HepG2 (cell line): Measurements from ENCODE around the gene MYH16. TPM values are rescaled to one million over a fixed set of nuclear protein-coding genes. Genes with fewer than 3 reads are reported as not detected.

Experiments used
- ATAC-seq: fragments of 200-7000 bp; cut with Tn5 transposase; 3 replicates; pipeline ENCODE4 v1.9.1; 2020; ENCODE audit warnings: mild to moderate bottlenecking, moderate library complexity
- BruUV-seq: library from RNA; stranded (reverse); fragments of 400-500 nt; replicated peaks from 2 replicates; lab custom pipeline; 2021; lab: Mats Ljungman, UMichigan
- CTCF ChIA-PET: fragments of 300-600 bp; formaldehyde crosslinking; extraction: SDS; loops from one replicate; lab custom pipeline; 2021; ENCODE audit warnings: low total read pairs, inconsistent platforms, low intra/inter-chr PET ratio; lab: Yijun Ruan, JAX
- POLR2A ChIA-PET: fragments of 350-600 bp; sonication (Branson Sonifier 250); formaldehyde crosslinking; loops from one replicate; lab custom pipeline; 2020; ENCODE audit warnings: antibody characterized with exemption, inconsistent platforms; lab: Yijun Ruan, JAX
- DNase-seq: peaks from one replicate; pipeline ENCODE4 v3.0.0-alpha.2; 2015; ENCODE audit warnings: low spot score
- FAIRE-seq: peaks from 3 replicates; lab custom pipeline; 2011; peaks lifted over from hg19 to GRCh38; lab: Jason Lieb, UNC
- H2AFZ ChIP-seq: one replicate; pipeline ENCODE4 v1.6.1; 2011; ENCODE audit warnings: low read length, inconsistent platforms
- H3K27ac ChIP-seq: fragments of 300-600 bp; 3 replicates; pipeline ENCODE4 v1.8.0; 2011; ENCODE audit warnings: mixed run types, mild to moderate bottlenecking, mixed read lengths, low read length, inconsistent platforms; ENCODE audit not compliant: insufficient read depth; ENCODE audit errors: extremely low read length
- H3K27me3 ChIP-seq, 2 experiments: fragments of 200-600 bp in 1 of 2; 2 replicates in 1 of 2; 3 replicates in 1 of 2; pipeline versions ENCODE4 v1.6.0 to v1.8.0; 2011; ENCODE audit warnings: low read length in 2 of 2, mild to moderate bottlenecking in 2 of 2, moderate library complexity in 2 of 2, inconsistent platforms in 1 of 2; ENCODE audit not compliant: insufficient read depth in 2 of 2, control insufficient read depth in 1 of 2
- H3K36me3 ChIP-seq, 2 experiments: fragments of 200-600 bp in 1 of 2; replicated peaks in 1 of 2; 2 replicates in 1 of 2; 3 replicates in 1 of 2; pipeline versions ENCODE4 v1.5.1 to v1.8.0; 2011; ENCODE audit warnings: low read length in 2 of 2, inconsistent platforms in 1 of 2; ENCODE audit not compliant: insufficient read depth in 2 of 2, control insufficient read depth in 1 of 2
- H3K4me1 ChIP-seq: 2 replicates; pipeline ENCODE4 v1.5.1; 2012; ENCODE audit warnings: low read length, inconsistent platforms; ENCODE audit not compliant: insufficient read depth
- H3K4me2 ChIP-seq: 2 replicates; pipeline ENCODE4 v1.6.0; 2011; ENCODE audit warnings: low read depth, low read length, inconsistent platforms
- H3K4me3 ChIP-seq, 3 experiments: fragments of 200-600 bp in 1 of 3; sonication (generic), shearing (Covaris generic) in 1 of 3; replicated peaks in 1 of 3; 2 replicates each; pipeline ENCODE4 v1.5.1; 2011 to 2016; ENCODE audit warnings: low read length in 3 of 3, inconsistent platforms in 2 of 3, low read depth in 2 of 3, mild to moderate bottlenecking in 2 of 3, control low read depth in 1 of 3, mixed read lengths in 1 of 3; ENCODE audit not compliant: insufficient read depth in 1 of 3
- H3K79me2 ChIP-seq: one replicate; pipeline ENCODE4 v1.6.1; 2011; ENCODE audit warnings: low read length, inconsistent platforms; ENCODE audit not compliant: insufficient read depth
- H3K9ac ChIP-seq: 2 replicates; pipeline ENCODE4 v1.6.0; 2011; ENCODE audit warnings: mild to moderate bottlenecking, low read depth, low read length, inconsistent platforms; ENCODE audit not compliant: insufficient read depth
- H3K9me3 ChIP-seq: 2 replicates; pipeline ENCODE4 v1.5.1; 2012; ENCODE audit warnings: mild to moderate bottlenecking, low read length
- H4K20me1 ChIP-seq: 2 replicates; pipeline ENCODE4 v1.6.0; 2011; ENCODE audit warnings: inconsistent platforms, mild to moderate bottlenecking, low read length, moderate library complexity; ENCODE audit not compliant: insufficient read depth
- ATF6 ChIP-seq: sonication (generic); formaldehyde crosslinking; conservative IDR thresholded peaks from 2 replicates; pipeline ENCODE4 v1.4.0; 2020; ENCODE audit warnings: missing genetic modification reagents
- BRD4 ChIP-seq: sonication (generic); formaldehyde crosslinking; IDR thresholded peaks from 2 replicates; pipeline ENCODE4 v1.4.0; 2020; ENCODE audit warnings: missing genetic modification reagents
- KLF13 ChIP-seq: sonication (generic); formaldehyde crosslinking; IDR thresholded peaks from 2 replicates; pipeline ENCODE4 v1.4.0; 2020; ENCODE audit warnings: mild to moderate bottlenecking, missing genetic modification reagents
- MAFG ChIP-seq: sonication (generic); formaldehyde crosslinking; IDR thresholded peaks from 2 replicates; pipeline ENCODE4 v1.5.1; 2020; ENCODE audit warnings: mild to moderate bottlenecking, missing genetic modification reagents
- MTA1 ChIP-seq: sonication (generic); formaldehyde crosslinking; IDR thresholded peaks from 2 replicates; pipeline ENCODE4 v1.4.0; 2020; ENCODE audit warnings: missing genetic modification reagents, mild to moderate bottlenecking, borderline replicate concordance
- RFXANK ChIP-seq: IDR thresholded peaks from 2 replicates; pipeline ENCODE4 v1.6.1; 2016
- ZNF280D ChIP-seq: sonication (generic); formaldehyde crosslinking; IDR thresholded peaks from 2 replicates; pipeline ENCODE4 v1.5.1; 2020; ENCODE audit warnings: mild to moderate bottlenecking, missing genetic modification reagents
- ZNF329 ChIP-seq: sonication (generic); formaldehyde crosslinking; IDR thresholded peaks from 2 replicates; pipeline ENCODE4 v1.9.0; 2021; ENCODE audit warnings: low read depth, mild to moderate bottlenecking, missing genetic modification reagents
- ZNF652 ChIP-seq: IDR thresholded peaks from 2 replicates; pipeline ENCODE4 v1.6.1; 2016; ENCODE audit warnings: low read depth, borderline replicate concordance
- ZNF672 ChIP-seq: sonication (generic); formaldehyde crosslinking; IDR thresholded peaks from 2 replicates; pipeline ENCODE4 v1.8.1; 2022; ENCODE audit warnings: missing genetic modification reagents
- ZNF878 ChIP-seq: sonication (generic); formaldehyde crosslinking; IDR thresholded peaks from 2 replicates; pipeline ENCODE4 v1.8.1; 2023; ENCODE audit warnings: mild to moderate bottlenecking, missing genetic modification reagents, moderate library complexity
- WGBS: methylation state at CpG from one replicate; pipeline ENCODE4 v1.1.6; 2017; ENCODE audit warnings: low lambda C conversion rate; 5-methylcytosine and 5-hydroxymethylcytosine counted together
- in situ Hi-C: cut with HindIII; loops from 2 replicates; pipeline ENCODE4 v1.10.0; 2017; ENCODE audit warnings: low pct_unique_long_range_greater_than_20kb; ENCODE audit not compliant: extremely low pct_ligation_motif_present
- intact Hi-C: fragments of 100-400 bp; cut with micrococcal nuclease; formaldehyde crosslinking; loops from one replicate; pipeline ENCODE4 v1.10.0; 2022; ENCODE audit not compliant: unreplicated experiment
- polyA plus RNA-seq, 8 experiments: library from polyadenylated mRNA; depleted of rRNA in 3 of 8; stranded (reverse) in 7 of 8; unstranded in 1 of 8; fragments of >200 nt; fragmentation: Illumina TruSeq in 4 of 8; extraction: Trizol in 4 of 8; gene quantifications; 2 replicates each; pipeline versions ENCODE4 v1.2.1 to v1.2.3, GENCODE V29; 2011 to 2016; ENCODE audit warnings: low read depth in 4 of 8, missing spikeins in 1 of 8, mixed read lengths in 1 of 8; ENCODE audit not compliant: insufficient read depth in 1 of 8
- total RNA-seq, 5 experiments: library from RNA; depleted of rRNA; stranded (reverse); fragments of >200 nt; fragmentation: Illumina TruSeq; extraction: Trizol; gene quantifications; 2 replicates each; pipeline ENCODE4 v1.2.3, GENCODE V29; 2016; ENCODE audit warnings: low read depth in 1 of 5
- TF ChIP-seq, protein P1 (sequence below): sonication (generic); formaldehyde crosslinking; IDR thresholded peaks from 2 replicates; pipeline ENCODE4 v1.5.1; 2020; ENCODE audit warnings: mild to moderate bottlenecking, missing genetic modification reagents, borderline replicate concordance
- TF ChIP-seq, protein P2 (sequence below): sonication (generic); formaldehyde crosslinking; IDR thresholded peaks from 2 replicates; pipeline ENCODE4 v1.9.0; 2022; ENCODE audit warnings: low read depth, missing genetic modification reagents
- TF ChIP-seq, protein P3 (sequence below): sonication (generic); formaldehyde crosslinking; IDR thresholded peaks from 2 replicates; pipeline ENCODE4 v1.4.0; 2020; ENCODE audit warnings: missing genetic modification reagents; ENCODE audit errors: not compliant biosample characterization

Gene MYH16
- total and polyA plus RNA-seq, 2 of the 13 experiments (the other 11 are each of a cell fraction or from before 2014, with no cell fraction given): 0.05 to 0.15 TPM

GRCh38 chr7:99248391-99249095, 24.1 kb upstream of the MYH16 start:
- BruUV-seq: no TSS peak
- DNase-seq: no peak
- ChIA-PET CTCF (no interaction called here), POLR2A (no interaction called here)
- intact Hi-C loops (no loop called here), in situ Hi-C loops (no loop called here)
- no peak for ATAC-seq
- H4K20me1 ChIP-seq: no peaks in the 10 kb centered on the region
- no peaks in the 10 kb centered on the region for H3K79me2 ChIP-seq
- FAIRE-seq: no peak
- WGBS: 57% methylated on average over 9 of the region's 10 CpGs
- H3K4me2 ChIP-seq: no peak overlapping the region
- H3K4me1 ChIP-seq: no peaks in the 10 kb centered on the region; the same call in 1 of the 2 replicates
- no peaks in the 10 kb centered on the region; a peak in 2 of 5 replicates for H3K27me3 ChIP-seq
- H2AFZ ChIP-seq: no peak overlapping the region
- no peaks in the 10 kb centered on the region for H3K36me3 ChIP-seq
- no peak overlapping the region for H3K27ac ChIP-seq
- no peaks in the 10 kb centered on the region for H3K9me3 ChIP-seq
- no peak overlapping the region for H3K9ac ChIP-seq
- H3K4me3 ChIP-seq: no peak overlapping the region
- TF ChIP-seq ZNF280D (CRISPR knock-in tag): no peak
- TF ChIP-seq, protein P1, sequence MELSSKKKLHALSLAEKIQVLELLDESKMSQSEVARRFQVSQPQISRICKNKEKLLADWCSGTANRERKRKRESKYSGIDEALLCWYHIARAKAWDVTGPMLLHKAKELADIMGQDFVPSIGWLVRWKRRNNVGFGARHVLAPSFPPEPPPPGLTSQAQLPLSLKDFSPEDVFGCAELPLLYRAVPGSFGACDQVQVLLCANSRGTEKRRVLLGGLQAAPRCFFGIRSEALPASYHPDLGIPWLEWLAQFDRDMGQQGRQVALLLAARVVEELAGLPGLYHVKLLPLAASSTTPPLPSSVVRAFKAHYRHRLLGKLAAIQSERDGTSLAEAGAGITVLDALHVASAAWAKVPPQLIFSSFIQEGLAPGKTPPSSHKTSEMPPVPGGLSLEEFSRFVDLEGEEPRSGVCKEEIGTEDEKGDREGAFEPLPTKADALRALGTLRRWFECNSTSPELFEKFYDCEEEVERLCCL: no peak
- TF ChIP-seq KLF13 (CRISPR knock-in tag): no peak
- TF ChIP-seq, protein P2, sequence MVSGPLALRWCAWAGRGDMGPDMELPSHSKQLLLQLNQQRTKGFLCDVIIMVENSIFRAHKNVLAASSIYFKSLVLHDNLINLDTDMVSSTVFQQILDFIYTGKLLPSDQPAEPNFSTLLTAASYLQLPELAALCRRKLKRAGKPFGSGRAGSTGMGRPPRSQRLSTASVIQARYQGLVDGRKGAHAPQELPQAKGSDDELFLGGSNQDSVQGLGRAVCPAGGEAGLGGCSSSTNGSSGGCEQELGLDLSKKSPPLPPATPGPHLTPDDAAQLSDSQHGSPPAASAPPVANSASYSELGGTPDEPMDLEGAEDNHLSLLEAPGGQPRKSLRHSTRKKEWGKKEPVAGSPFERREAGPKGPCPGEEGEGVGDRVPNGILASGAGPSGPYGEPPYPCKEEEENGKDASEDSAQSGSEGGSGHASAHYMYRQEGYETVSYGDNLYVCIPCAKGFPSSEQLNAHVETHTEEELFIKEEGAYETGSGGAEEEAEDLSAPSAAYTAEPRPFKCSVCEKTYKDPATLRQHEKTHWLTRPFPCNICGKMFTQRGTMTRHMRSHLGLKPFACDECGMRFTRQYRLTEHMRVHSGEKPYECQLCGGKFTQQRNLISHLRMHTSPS (CRISPR knock-in tag): no peak
- no peak for TF ChIP-seq ATF6 (CRISPR knock-in tag)
- no peak for TF ChIP-seq MAFG
- TF ChIP-seq, protein P3, sequence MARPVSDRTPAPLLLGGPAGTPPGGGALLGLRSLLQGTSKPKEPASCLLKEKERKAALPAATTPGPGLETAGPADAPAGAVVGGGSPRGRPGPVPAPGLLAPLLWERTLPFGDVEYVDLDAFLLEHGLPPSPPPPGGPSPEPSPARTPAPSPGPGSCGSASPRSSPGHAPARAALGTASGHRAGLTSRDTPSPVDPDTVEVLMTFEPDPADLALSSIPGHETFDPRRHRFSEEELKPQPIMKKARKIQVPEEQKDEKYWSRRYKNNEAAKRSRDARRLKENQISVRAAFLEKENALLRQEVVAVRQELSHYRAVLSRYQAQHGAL: no peak
- TF ChIP-seq ZNF878: no peak
- TF ChIP-seq ZNF652 (CRISPR knock-in tag): no peak
- TF ChIP-seq BRD4 (CRISPR knock-in tag): no peak
- TF ChIP-seq MTA1 (CRISPR knock-in tag): no peak
- TF ChIP-seq ZNF672: no peak
- TF ChIP-seq ZNF329: no peak
- no peak for TF ChIP-seq RFXANK (CRISPR knock-in tag)
